HG02970 (cell line): Measurements from ENCODE around the gene FAM229A.

Experiments used
- ATAC-seq: cut with Tn5 transposase; IDR thresholded peaks from one replicate; pipeline ENCODE4 v1.9.1; 2021; ENCODE audit warnings: mild to moderate bottlenecking, moderate library complexity, moderate number of reproducible peaks; ENCODE audit not compliant: unreplicated experiment, low FRiP score

FAM229A gene

DNA sequence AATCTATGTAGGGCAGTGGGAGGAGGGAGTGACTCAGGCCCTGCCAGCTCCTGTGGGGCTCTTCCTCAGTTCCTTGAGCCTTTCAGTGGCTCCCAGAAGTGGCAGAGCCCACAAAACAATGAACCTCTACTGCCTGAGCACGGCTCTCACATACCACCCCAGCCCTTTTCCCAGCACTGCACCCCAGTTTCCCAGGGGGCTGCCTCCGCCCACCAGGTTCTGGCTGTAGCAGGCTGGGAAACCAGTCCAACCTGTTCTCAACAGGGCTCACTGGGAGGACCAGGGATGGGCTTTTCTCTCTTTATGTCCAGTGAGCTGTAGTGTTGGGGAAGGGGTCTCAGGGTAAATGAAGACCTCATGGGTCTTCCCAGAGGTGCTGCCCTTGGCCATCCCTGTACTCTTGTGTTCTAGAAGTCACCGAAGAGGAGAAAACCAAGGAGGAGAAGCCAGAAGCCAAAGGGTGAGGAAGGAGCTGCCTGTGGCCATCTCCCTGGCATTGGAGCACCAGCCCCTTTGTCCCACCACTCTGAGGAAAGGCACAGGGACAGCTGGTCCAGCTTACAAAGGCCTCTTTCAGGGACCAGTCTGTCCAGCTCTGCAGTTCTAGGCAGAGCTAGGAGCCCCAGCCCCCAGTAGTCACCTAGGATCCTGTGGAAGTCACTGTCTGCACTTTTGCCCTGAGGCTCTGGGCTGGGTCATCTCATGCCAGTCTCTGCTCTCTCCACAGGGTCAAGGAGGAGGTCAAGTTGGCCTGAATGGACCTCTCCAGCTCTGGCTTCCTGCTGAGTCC is 29.8 kb downstream of the FAM229A start:
- no peak for ATAC-seq

DNA sequence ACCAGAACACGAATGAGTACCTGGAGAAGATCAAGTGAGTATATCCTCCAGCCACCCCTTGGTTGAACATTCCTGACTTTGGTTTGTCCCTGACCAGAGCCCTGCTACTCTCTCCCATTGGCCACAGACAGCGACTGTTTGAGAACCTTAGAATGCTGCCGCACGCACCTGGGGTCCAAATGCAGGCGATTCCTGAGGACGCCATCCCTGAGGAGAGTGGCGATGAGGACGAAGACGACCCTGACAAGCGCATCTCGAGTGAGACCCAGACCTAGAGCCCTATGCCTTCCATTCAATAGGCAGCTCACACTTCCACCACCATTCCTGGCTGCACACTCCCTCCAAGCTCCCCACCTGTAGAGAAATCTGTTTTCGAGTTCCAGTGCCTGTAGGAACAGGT is 30.7 kb downstream of the FAM229A start:
- ATAC-seq, result no peak

DNA sequence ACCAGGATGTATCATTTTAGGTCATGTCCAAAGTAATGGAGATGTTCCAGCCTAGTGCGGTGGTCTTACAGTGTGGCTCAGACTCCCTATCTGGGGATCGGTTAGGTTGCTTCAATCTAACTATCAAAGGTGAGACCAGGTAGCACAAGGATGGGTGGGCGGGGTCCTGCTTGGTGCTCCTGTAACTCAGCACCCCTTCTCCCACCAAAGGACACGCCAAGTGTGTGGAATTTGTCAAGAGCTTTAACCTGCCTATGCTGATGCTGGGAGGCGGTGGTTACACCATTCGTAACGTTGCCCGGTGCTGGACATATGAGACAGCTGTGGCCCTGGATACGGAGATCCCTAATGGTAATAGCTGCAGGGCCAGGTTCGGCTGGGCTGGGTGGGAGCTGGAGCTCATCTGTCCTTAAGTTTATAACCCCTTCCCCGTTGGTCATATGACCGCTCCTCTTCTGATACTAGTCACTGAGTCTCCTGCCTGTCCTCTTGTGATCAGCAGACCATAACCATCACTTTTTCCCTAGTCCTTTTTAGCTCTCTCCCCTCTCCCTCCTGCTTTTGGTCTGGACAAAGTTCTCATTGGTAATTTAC is 31.6 kb downstream of the FAM229A start:
- no peak for ATAC-seq

DNA sequence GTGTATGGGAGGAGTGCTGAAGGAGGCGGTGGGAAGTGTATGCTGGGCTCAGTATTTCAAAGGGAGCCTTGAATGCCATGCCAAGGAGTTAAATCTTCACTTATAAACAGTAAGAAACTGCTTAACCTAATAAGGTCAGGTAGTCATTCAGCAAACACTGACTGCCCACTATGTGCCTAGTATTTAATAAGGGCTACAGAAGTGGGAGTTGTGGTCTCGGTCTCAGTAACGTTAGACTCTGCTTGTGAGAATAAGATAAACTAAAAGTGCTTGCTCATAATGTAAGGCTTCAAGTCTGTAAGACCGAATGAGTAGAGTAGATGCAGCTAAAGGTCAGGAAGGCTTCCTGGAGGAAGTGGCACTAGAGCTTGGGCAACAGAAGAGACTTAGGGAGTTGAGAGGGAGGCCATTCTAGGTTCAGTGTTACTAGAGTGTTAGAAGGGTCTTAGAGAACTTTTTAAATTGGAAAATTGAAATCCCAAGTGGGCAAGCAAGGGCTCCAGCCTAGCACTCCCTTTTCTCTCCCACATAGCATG is 32.3 kb downstream of the FAM229A start:
- ATAC-seq, result no peak

DNA sequence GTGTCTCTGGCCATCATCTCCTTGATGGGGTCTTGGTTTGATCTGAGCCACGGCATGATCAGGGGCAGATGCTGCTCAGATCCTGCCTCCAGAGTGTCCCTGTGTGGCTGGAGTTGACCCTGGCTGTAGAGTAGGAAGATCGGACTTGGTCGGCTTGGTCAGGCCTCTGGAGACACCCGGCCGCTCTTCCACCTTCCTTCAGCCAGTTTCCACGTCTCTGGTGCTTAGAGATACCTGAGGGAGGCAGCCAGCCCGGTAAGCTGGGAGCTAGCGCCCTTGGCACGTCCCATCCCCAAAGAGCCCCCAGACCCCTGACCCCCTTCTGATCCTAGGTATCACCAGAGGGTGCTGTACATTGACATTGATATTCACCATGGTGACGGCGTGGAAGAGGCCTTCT is 35.1 kb downstream of the FAM229A start:
- ATAC-seq, result no peak

DNA sequence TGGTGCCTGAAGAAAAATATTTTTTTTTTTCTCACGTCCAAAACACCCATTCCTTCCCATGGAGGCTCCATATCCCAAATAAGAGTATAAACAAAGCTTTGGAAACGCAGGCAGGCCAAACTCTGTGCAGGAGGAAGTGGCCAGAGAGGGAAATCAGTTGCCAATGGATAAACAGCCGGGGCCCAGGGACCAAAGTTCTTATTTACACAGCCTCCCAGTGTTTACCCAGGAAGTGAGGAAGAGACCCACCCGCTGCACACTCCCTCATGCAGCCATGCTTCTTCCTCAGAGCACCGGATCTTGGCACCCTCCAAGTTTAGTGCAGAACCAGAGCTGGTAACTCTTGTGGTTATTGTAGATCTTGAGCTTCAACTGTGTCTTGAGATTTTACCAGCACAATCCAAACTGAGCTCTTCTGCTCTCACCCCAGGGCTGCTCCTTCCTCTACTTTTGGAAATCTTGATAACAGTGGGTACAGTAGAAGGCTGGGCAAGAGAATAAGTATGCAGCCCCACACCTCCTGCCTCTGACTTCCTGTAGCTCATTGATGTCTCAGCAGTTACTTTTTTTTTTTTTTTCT is 40.5 kb downstream of the FAM229A start:
- no peak for ATAC-seq

DNA sequence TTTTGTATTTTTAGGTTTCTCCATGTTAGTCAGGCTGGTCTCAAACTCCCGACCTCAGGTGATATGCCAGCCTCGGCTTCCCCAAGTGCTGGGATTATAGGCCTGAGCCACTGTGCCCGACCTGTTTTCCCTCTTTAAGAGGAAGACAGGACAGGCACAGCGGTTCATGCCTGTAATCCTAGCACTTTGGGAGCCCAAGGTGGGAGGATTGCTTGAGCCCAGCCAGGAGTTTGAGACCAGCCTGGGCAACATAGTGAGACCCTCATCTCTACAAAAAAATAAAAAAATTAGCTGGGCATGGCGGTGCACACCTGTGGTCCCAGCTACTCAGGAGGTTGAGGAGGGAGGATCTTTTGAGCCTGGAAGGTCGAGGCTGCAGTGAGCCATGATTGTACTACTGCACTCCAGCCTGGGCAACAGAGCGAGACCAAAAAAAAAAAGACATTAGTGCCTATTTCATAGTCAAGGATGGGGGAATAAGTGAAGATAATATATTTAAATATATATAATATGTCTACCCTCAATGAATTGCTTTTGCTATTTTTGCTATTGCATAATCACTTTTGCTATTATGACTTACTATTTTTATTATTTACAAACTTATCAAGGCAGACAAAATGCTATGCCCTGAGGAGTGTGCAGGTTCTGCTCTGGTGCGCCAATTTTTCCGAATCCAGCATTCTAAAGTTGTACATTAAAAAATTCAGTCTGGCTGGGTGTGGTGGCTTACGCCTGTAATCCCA is 44.0 kb downstream of the FAM229A start:
- ATAC-seq, result no peak

DNA sequence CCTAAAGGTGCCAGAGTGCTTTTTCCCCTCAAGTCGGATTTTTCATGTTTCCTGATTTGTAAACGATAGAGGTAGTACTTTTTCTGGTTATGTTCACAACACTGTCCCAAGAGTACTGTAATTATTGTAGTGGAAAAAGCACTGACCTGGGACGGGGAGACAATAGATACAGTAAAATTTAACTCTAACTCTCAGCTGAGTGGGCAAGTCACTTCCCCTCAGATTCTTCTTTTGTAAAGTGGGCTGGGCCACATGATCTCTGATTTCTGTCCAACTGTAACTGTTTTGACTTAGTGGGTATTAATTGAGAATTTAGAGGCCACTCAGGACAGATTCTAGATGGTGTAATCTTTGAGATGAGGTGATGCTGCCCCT is 45.4 kb downstream of the FAM229A start:
- no peak for ATAC-seq

DNA sequence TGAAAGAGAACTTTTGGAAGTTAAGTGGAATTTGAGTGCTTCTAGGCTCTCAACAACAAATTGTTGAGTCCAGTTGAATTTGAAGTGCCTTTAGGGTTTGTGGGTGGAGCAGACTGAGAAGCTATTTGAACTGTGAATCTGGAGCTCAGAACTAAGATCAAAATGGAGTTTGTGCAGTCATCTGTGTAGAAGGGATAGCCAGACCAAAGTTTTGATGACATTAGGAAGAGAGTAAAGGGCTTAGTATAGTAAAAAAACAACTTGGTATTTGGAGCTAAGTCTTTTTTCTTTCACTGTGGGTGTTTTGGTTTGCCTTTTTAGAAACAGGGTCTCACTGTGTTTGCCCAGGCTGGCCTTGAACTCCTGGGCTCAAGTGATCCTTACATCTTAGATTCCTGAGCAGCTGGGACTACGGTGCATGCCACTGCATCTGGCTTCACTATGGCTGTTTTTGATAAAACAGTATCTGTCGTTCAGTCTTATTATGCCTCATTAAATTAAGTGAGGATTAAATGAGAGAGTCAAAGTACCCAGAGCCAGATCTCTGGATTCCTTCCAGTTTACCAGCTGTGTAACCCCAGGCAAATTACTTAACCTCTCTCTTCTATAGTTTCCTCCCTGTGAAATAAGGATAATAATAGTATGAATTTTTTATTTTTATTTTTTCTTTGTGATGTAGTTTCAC is 50.4 kb downstream of the FAM229A start:
- no peak for ATAC-seq
